Epithelial cell of esophagus (primary cell): Measurements from ENCODE around the gene THOC5.
"Not testable (repeated sequence)": the region's sequence is repeated elsewhere in the genome, so short reads cannot be mapped to it uniquely, and the experiment has no call there.

Experiments used
- DNase-seq: peaks from one replicate; pipeline ENCODE4 v3.0.0; 2010; ENCODE audit warnings: low read depth
- H3K4me3 ChIP-seq: 2 replicates; pipeline ENCODE4 v1.5.1; 2011; ENCODE audit warnings: mild to moderate bottlenecking, low read length, control low read depth
- CTCF ChIP-seq: IDR thresholded peaks from 2 replicates; pipeline ENCODE4 v1.5.1; 2011; ENCODE audit warnings: low read depth, mild to moderate bottlenecking, low read length, control low read depth, inconsistent platforms; ENCODE audit not compliant: insufficient read depth; ENCODE audit errors: missing control alignments

Gene THOC5

GRCh38 chr22:29553351-29554224 lies at the start of gene THOC5:
Gene THOC5, minus strand, starts transcription at chr22:29553757. Its CDS starts 4,610 bp downstream, at chr22:29549147.
- H3K4me3 ChIP-seq: peak within 1 kb of the TSS; percentile 86
- DNase-seq: peak; percentile 96
- peak; percentile 62 for TF ChIP-seq CTCF

GRCh38 chr22:29598684-29599020 lies 45.1 kb upstream of the THOC5 start:
- no peak for DNase-seq
- H3K4me3 ChIP-seq: no peak overlapping the region
- no peak for TF ChIP-seq CTCF

GRCh38 chr22:29597871-29598683 lies 44.5 kb upstream of the THOC5 start:
- not testable (repeated sequence) for H3K4me3 ChIP-seq, DNase-seq

- no peak for DNase-seq
- H3K4me3 ChIP-seq: no peak overlapping the region
- no peak for TF ChIP-seq CTCF
These were observed 42.9 kb upstream of the THOC5 start for GRCh38 chr22:29596408-29596807.

GRCh38 chr22:29594447-29594846 lies 40.9 kb upstream of the THOC5 start:
- DNase-seq, H3K4me3 ChIP-seq: not testable (repeated sequence)

GRCh38 chr22:29593923-29594322 lies 40.4 kb upstream of the THOC5 start:
- no peak for DNase-seq
- TF ChIP-seq CTCF: no peak
- H3K4me3 ChIP-seq: no peak overlapping the region

- H3K4me3 ChIP-seq: no peak overlapping the region
- DNase-seq: peak; percentile 93
- no peak for TF ChIP-seq CTCF
These were observed 34.6 kb upstream of the THOC5 start for GRCh38 chr22:29587938-29588699.

GRCh38 chr22:29586193-29586705 lies 32.7 kb upstream of the THOC5 start:
- not testable (repeated sequence) for H3K4me3 ChIP-seq, DNase-seq
